H4 (cell line): ENCODE measurements around the gene ZNF831. TPM values are rescaled to one million over a fixed set of nuclear protein-coding genes. Genes with fewer than 3 reads are reported as not detected.

Experiments
- DNase-seq: peaks from one replicate; pipeline ENCODE4 v3.0.0-alpha.2; 2015; ENCODE audit warnings: low spot score
- total RNA-seq: library from RNA; depleted of rRNA; stranded (reverse); fragments of >200 nt; shearing (Covaris generic); gene quantifications from 2 replicates; pipeline ENCODE4 v1.2.3, GENCODE V29; 2014; rRNA removed

ZNF831 gene
- total RNA-seq, result not detected in 2 replicates

- no peak for DNase-seq
Observed at GRCh38 chr20:59163631-59164530, at the start of gene ZNF831. Gene ZNF831, plus strand, starts transcription at chr20:59163821. Its CDS starts 27,199 bp downstream, at chr20:59191020.

DNA sequence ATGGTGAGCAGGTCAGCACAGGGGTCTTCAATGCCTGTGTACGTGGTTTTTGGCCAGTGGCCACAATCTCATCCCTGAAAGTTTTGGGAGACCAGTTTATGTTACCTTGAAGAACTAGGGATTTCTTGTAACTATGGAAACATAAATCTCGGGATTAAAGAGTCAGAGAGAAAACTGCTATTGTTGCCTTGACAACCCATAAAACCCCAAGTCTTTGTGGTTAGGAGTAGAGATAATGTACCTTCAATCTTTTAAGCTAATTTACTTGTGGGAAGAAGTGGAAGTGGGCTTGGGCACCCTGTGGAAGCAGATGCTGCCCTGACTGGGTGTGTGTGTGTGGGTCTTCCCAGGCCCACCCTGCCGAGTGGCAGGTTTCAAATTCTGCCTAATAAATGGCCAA is 46.1 kb upstream of the ZNF831 start:
- DNase-seq, result no peak

GRCh38 chr20:59118855-59119254 is 44.8 kb upstream of the ZNF831 start:
- no peak for DNase-seq

- DNase-seq, result no peak
Observed at GRCh38 chr20:59120491-59120890, 43.1 kb upstream of the ZNF831 start.

DNA sequence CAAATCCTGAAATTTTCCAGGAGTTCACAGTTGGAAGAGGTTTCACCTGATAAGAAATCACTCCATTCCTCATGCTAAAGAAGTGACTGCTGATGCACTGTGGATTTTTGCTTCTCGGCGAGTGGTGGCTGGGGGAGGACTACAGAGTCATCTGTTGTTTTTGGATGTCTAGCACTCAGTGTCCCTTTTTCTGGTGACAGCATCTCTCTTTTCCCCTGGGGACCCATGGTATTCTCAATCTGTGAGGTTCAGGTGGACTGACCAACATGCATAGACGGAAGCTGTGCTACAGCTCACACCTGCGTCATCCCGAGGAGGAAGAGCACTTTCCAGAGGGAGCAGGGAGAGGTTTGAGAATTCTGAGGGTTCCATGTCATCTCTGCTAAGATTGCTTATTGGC is 42.7 kb upstream of the ZNF831 start:
- no peak for DNase-seq

GRCh38 chr20:59121714-59122565 is 41.7 kb upstream of the ZNF831 start:
- no peak for DNase-seq

- no peak for DNase-seq
Observed at GRCh38 chr20:59122566-59122919, 41.1 kb upstream of the ZNF831 start.

GRCh38 chr20:59123011-59123677 is 40.5 kb upstream of the ZNF831 start:
- no peak for DNase-seq

DNA sequence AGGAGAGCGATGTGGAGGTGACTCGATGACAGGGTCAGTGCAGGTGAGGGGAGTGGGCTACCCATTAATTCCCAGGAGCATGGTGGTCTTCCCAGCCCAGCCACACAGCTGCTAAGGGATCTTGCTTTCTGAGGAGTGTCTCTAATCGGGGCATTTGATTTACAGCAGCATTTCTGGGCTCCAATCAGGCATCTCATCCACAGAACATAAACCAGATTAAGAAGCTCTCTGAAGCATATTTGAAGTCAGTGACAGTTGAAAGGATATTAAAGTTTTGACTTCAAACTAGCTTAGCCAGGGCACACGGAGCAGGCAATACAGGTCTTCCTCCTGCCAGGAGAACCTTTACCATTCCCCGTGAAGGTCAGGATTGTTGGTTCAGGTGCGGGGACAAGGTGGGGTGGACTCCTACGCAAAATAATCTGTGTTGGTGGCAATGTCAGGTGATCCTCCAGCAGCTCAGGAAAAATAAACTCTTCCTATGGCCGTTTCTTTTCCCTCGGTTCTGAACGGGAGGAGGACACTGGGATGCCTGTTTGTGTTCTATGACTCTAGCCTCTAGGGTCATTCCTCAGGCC is 39.9 kb upstream of the ZNF831 start:
- no peak for DNase-seq

- DNase-seq, result no peak
Observed at GRCh38 chr20:59124296-59125029, 39.2 kb upstream of the ZNF831 start.

- DNase-seq, result no peak
Observed at GRCh38 chr20:59125332-59125731, 38.3 kb upstream of the ZNF831 start.

- no peak for DNase-seq
Observed at GRCh38 chr20:59125836-59126235, 37.8 kb upstream of the ZNF831 start.

DNA sequence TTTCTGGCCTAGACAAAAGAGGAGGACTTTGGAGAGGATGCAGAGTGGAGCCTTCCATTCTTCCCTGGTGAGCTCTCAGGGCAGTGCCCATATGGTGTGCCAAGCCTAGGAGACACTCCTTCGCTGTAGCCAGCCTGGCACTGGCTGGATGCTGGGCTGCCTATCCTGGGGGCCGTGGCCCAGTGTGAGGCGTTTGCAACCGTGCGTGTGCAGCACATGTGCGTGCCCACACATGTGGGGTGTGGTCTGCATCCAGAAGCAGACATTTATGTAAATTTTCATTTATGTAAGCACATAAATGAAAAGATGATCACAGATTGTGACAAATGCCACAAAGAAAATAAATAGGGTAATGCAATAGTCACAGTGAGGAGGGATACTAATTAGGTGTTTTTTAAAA is 35.8 kb upstream of the ZNF831 start:
- no peak for DNase-seq

DNA sequence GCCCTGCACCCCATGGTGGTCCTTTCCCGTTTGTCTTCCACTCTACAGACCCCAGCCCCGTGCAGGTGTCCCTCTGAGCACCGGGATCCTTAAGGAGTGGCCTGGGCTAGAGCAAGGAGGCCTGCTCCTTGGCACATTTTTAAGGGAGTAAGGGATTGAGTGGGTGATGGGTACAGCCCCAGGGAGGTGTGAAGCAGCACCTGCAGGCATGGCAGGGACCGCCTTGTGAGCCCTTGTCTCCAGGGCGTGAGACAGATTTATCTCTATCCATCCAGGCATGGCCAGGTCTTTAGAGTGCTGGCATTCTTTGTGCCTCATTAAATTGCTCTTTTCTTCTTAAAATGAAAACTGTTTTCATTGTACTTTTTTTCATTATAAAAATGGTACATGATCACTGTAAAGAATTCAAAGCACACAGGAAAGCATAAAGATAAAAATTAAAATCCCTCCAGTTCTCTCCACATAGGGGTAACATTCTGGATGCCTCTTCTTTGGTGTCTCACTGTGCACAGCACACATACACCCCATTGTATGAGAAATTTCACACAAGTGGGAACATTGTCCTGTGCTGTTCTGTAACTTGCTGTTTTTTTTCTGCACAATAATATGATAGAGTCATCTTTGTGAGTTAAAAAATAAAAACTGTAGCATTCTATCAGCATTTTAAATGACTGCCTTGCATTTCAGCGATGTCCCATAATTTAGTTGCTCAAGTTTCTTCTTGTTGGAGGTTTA is 31.9 kb upstream of the ZNF831 start:
- DNase-seq, result no peak

- DNase-seq, result no peak
Observed at GRCh38 chr20:59134182-59134581, 29.4 kb upstream of the ZNF831 start.

- no peak for DNase-seq
Observed at GRCh38 chr20:59135093-59135492, 28.5 kb upstream of the ZNF831 start.

DNA sequence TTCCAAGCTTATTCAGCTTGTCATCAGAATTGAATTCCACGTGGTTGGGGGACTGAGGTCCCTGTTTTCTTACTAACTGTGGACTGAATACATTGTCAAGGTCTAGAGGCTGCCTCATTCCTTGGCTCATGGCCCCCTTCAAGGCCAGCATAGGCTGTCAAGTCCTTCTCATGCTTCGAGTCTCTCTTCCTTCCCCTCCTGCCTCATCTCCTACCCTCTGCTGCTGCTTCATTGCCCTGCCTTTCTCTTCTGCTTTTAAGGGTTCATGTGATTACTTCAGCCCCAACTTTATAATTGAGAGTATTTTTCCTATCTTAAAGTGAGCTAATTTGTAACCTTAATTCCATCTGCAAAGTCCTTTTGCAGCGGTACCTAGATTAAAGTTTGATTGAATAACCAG is 27.6 kb upstream of the ZNF831 start:
- no peak for DNase-seq

DNA sequence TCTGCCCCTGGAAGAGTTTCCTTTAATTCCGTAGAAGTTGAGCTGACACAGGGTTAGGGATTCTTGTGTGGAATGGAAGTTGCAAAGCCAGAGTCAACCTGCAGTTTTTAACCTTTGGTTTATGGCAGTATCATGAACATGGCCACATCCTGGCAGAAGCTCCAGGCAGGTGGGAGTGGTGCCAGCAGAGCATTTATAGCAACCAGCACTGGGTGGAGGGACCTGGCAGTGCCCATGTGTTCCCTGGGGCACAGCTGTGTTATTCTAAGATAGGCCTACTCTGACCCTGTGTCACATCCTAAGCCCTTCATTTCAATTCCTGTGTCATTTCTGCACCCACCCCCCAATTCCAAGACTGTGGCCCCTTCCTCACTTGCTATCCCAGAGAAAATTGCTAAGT is 26.1 kb upstream of the ZNF831 start:
- no peak for DNase-seq

- DNase-seq, result no peak
Observed at GRCh38 chr20:59138114-59138748, 25.4 kb upstream of the ZNF831 start.

- DNase-seq, result no peak
Observed at GRCh38 chr20:59139998-59140397, 23.6 kb upstream of the ZNF831 start.
